LNCAP (cell line): ENCODE data around the gene NSUN2.

ENCODE experiments used
- CTCF ChIP-seq: fragments of 450-650 bp; IDR thresholded peaks from 2 replicates; pipeline ENCODE4 v1.5.1; 2017; ENCODE audit warnings: mild to moderate bottlenecking

The NSUN2 gene

DNA sequence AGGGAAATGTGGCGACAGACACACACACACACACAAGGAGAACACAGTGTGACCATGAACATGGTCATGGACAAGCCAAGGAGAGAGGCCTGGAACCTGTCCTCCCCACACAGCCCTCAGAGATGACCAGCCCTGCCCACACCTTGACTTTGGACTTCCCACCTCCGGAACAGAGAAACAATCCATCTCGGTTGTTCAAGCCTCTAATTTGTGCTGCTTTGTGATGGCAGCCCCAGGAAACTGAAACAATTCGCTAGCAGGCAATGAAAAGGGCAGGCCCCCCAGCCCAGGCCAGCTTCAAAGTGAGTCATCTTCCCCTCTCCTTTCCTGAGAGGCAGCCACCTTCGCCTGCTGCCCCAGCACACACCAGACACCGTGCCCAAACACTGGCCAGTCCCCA lies 47.7 kb downstream of the NSUN2 start:
- no peak for TF ChIP-seq CTCF

DNA sequence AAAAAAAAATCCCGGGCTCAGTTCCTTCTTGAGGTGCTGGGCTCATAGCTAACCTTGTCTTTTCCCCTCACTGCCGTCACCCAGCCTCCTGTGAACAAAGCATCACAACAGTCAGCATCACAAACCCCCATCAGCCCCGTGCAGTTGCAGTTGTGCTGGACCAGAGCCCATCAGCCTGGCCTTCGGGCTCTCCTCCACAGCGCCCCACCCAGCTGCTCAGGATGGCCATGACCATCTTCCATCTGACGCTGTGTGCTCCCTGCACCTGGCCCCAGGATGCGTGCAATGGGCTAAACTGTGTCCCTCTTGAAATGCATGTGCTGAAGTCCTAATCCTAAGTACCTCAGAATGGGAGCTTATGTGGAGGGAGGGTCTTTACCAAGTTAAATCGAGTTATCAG lies 48.1 kb downstream of the NSUN2 start:
- no peak for TF ChIP-seq CTCF

- no peak for TF ChIP-seq CTCF
Measured at GRCh38 chr5:6584101-6584645, 48.7 kb downstream of the NSUN2 start.

DNA sequence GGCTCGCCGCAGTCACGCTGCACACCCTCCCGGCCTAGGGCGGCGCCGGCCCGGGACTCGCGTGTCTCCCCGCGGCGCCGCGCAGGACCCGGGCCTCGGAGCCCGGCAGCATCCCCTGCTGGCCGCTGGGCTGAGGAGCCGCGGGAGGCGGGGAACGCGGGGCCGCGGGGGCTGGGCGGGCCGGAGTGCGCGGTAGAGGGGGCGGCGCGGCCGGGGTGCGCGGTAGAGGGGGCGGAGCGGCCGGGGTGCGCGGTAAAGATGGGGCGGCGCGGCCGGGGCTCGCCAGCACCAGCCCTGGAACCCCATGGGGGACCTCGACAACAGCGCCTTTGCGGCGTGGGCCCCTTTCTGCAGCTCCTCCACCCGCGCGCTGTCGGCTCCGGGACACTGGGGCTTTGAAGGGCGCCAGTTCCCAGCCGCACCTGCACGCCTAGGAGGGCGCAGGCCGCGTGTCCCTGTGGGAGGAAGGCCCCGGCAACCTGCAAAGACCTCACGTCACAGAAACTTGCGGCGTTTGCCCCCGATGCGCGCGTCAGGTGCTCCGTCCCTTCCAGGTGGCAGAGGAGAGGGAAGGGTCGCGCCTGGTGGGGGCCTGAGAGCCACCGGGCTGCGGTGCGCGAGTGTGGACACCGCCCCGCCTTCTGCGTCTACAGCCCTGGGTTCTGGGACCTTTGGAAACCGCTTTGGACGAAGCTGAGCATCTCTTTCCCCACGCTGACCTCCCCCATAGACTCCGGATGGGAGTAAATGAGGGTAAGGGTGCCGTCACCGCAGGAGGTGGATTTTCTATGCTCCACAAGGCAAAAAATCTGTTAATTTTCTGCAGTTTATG lies 49.6 kb downstream of the NSUN2 start:
- no peak for TF ChIP-seq CTCF

DNA sequence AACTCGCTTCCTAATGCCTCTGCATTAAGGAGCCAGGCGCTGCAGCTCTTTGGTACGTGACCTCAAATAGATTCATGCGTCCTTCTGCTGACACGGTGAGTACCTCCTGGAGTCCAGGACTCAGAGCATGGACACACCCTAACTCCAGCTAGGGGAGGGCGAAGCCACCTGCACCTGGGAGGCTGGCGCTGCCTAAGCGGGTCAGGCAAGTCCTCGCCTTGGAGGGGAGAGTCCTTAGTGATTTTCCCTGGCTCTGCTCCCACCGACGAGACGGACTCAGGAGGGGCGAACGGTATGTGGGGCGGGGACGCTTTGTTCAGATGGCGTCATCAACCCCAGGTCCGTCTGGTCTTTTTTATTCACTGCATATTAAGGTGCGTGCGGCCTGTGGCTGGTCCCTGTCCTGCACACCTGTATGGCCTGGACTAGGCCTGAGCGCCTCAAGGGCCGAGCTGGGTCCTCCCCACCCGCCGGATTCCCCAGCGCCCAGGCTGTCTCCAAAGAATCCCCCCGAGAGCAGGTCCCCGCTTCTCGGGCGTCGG lies 50.3 kb downstream of the NSUN2 start:
- TF ChIP-seq CTCF = no peak

DNA sequence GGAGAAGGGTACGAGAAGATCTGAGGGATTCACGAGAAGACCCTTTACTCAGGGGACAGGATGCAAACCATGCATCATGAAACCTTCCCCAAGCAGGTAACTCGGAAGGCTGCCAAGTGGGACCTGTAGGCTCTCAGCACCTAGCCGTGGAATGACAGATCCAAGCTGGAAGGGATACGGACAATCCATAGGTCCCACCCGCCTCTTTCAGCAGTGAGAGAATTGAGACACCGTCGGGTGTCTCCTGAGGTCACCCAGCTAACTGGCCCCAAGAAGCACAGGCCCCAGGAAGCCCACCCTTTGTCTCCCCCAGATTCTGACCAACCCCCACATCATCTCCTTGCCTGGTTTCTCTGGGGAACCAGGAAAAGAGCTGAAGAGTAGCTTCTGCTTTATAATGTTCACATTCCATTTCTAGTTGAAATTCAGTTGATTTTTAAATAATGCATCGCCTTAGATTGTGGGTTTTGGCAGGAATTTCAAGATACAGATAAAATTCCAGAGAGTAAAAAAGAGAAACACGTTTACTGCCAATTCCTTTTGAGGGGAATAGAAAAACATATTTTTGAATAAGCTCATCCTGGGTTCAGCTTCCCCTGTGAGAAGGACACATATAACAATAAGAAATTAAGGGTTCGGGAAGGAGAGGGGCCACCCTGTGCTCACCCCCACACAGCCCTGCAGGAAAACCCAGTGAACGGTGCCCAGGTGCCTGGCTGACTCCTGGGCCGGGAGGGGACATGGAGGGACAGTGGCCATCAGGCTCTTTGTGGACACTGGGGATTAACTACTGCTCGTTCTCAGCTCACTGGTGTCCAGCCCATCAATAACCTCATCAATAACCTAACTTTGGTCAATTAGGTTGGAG lies 51.1 kb downstream of the NSUN2 start:
- TF ChIP-seq CTCF = no peak

GRCh38 chr5:6581090-6581489 lies 51.8 kb downstream of the NSUN2 start:
- TF ChIP-seq CTCF = no peak
